Measurements from ENCODE around the gene SLF1.

The SLF1 gene

GRCh38 chr5:94661086-94661485, 42.6 kb downstream of the SLF1 start:
- no peak for DNase-seq (ENCODE audit: low read depth)

- DNase-seq (ENCODE audit: low read depth) = no peak
Observed at GRCh38 chr5:94667937-94668336, 49.5 kb downstream of the SLF1 start.

GRCh38 chr5:94670726-94671125, 52.3 kb downstream of the SLF1 start:
- peak; percentile 45 for DNase-seq (ENCODE audit: low read depth)

- DNase-seq (ENCODE audit: low read depth) = peak; percentile 18
Observed at GRCh38 chr5:94672746-94673145, 54.3 kb downstream of the SLF1 start.

- DNase-seq (ENCODE audit: low read depth) = peak; percentile 32
Observed at GRCh38 chr5:94674490-94675382, 56.3 kb downstream of the SLF1 start.

GRCh38 chr5:94675965-94676618, 57.6 kb downstream of the SLF1 start:
- DNase-seq (ENCODE audit: low read depth) = no peak

- DNase-seq (ENCODE audit: low read depth) = no peak
Observed at GRCh38 chr5:94682814-94683520, 64.5 kb downstream of the SLF1 start.

GRCh38 chr5:94689908-94690307, 71.4 kb downstream of the SLF1 start:
- DNase-seq (ENCODE audit: low read depth) = no peak

GRCh38 chr5:94690778-94691177, 72.3 kb downstream of the SLF1 start:
- no peak for DNase-seq (ENCODE audit: low read depth)

GRCh38 chr5:94691291-94691690, 72.8 kb downstream of the SLF1 start:
- DNase-seq (ENCODE audit: low read depth) = no peak

GRCh38 chr5:94691949-94692348, 73.5 kb downstream of the SLF1 start:
- no peak for DNase-seq (ENCODE audit: low read depth)

GRCh38 chr5:94692581-94692980, 74.1 kb downstream of the SLF1 start:
- no peak for DNase-seq (ENCODE audit: low read depth)

- peak; percentile 93 for DNase-seq (ENCODE audit: low read depth)
Observed at GRCh38 chr5:94693043-94693822, 74.8 kb downstream of the SLF1 start.

GRCh38 chr5:94693845-94694370, 75.4 kb downstream of the SLF1 start:
- no peak for DNase-seq (ENCODE audit: low read depth)

- DNase-seq (ENCODE audit: low read depth) = peak; percentile 27
Observed at GRCh38 chr5:94694671-94695070, 76.2 kb downstream of the SLF1 start.

GRCh38 chr5:94698197-94698596, 79.7 kb downstream of the SLF1 start:
- DNase-seq (ENCODE audit: low read depth) = no peak

GRCh38 chr5:94699562-94699961, 81.1 kb downstream of the SLF1 start:
- DNase-seq (ENCODE audit: low read depth) = no peak

GRCh38 chr5:94700592-94700991, 82.1 kb downstream of the SLF1 start:
- no peak for DNase-seq (ENCODE audit: low read depth)

GRCh38 chr5:94702729-94703128, 84.3 kb downstream of the SLF1 start:
- no peak for DNase-seq (ENCODE audit: low read depth)

- DNase-seq (ENCODE audit: low read depth) = peak; percentile 12
Observed at GRCh38 chr5:94705427-94705826, 87.0 kb downstream of the SLF1 start.

- DNase-seq (ENCODE audit: low read depth) = no peak
Observed at GRCh38 chr5:94707359-94707758, 88.9 kb downstream of the SLF1 start.

GRCh38 chr5:94709277-94709676, 90.8 kb downstream of the SLF1 start:
- no peak for DNase-seq (ENCODE audit: low read depth)
